ENCODE data around the gene AMDHD2. TPM values are rescaled to one million over a fixed set of nuclear protein-coding genes. Genes with fewer than 3 reads are reported as not detected.

AMDHD2 gene
- total RNA-seq, 1 experiment from 2014 or later, result 22.7 TPM

GRCh38 chr16:2507665-2508064, 12.5 kb upstream of the AMDHD2 start:
- no peaks in the 10 kb centered on the region for H3K27me3 ChIP-seq (ENCODE audit: low read length)
- H3K4me2 ChIP-seq (ENCODE audit: low read depth, low read length, poor library complexity, severe bottlenecking), result no peak overlapping the region
- no peaks in the 10 kb centered on the region for H3K36me3 ChIP-seq (ENCODE audit: insufficient read depth, low read length)
- H3K4me1 ChIP-seq (ENCODE audit: low read length), result peaks cover 6% of the 10 kb centered on the region
- no peaks in the 10 kb centered on the region for H3K9me2 ChIP-seq (replicated peaks; ENCODE audit: insufficient read depth, low read length)
- no peak overlapping the region for H3K9ac ChIP-seq (ENCODE audit: low read length)
- H3K27ac ChIP-seq (ENCODE audit: low read length), result no peak overlapping the region
- DNase-seq, result no peak
- no peaks in the 10 kb centered on the region for H4K20me1 ChIP-seq (ENCODE audit: insufficient read depth, low read depth, low read length)
- no peaks in the 10 kb centered on the region for H3K79me2 ChIP-seq (ENCODE audit: low read length)
- no peak overlapping the region for H3K4me3 ChIP-seq (ENCODE audit: low read length)
- no peaks in the 10 kb centered on the region for H3K9me3 ChIP-seq (ENCODE audit: low read length)
- no peak overlapping the region for H2AFZ ChIP-seq (ENCODE audit: low read length)

GRCh38 chr16:2508722-2509400, 11.3 kb upstream of the AMDHD2 start:
- Histone ChIP-seq H3K27ac (ENCODE audit: low read length) (no peak overlapping the region), H3K4me1 (ENCODE audit: low read length) (peaks cover 14% of the 10 kb centered on the region), H3K9me3 (ENCODE audit: low read length) (no peaks in the 10 kb centered on the region), H3K9me2 (replicated peaks; ENCODE audit: insufficient read depth, low read length) (no peaks in the 10 kb centered on the region), H3K4me2 (ENCODE audit: low read depth, low read length, poor library complexity, severe bottlenecking) (no peak overlapping the region), H2AFZ (ENCODE audit: low read length) (no peak overlapping the region), H3K9ac (ENCODE audit: low read length) (no peak overlapping the region), H4K20me1 (ENCODE audit: insufficient read depth, low read depth, low read length) (no peaks in the 10 kb centered on the region), H3K4me3 (ENCODE audit: low read length) (no peak overlapping the region), H3K79me2 (ENCODE audit: low read length) (peaks cover under 1% of the 10 kb centered on the region), H3K27me3 (ENCODE audit: low read length) (no peaks in the 10 kb centered on the region), H3K36me3 (ENCODE audit: insufficient read depth, low read length) (no peaks in the 10 kb centered on the region)
- DNase-seq, result no peak

GRCh38 chr16:2511128-2511800, 8.9 kb upstream of the AMDHD2 start:
- no peak overlapping the region for H2AFZ ChIP-seq (ENCODE audit: low read length)
- no peaks in the 10 kb centered on the region for H3K27me3 ChIP-seq (ENCODE audit: low read length)
- no peaks in the 10 kb centered on the region for H3K9me2 ChIP-seq (replicated peaks; ENCODE audit: insufficient read depth, low read length)
- no peak overlapping the region for H3K4me2 ChIP-seq (ENCODE audit: low read depth, low read length, poor library complexity, severe bottlenecking)
- H3K4me1 ChIP-seq (ENCODE audit: low read length), result peaks cover 28% of the 10 kb centered on the region
- H3K27ac ChIP-seq (ENCODE audit: low read length), result no peak overlapping the region
- no peaks in the 10 kb centered on the region for H3K36me3 ChIP-seq (ENCODE audit: insufficient read depth, low read length)
- no peaks in the 10 kb centered on the region for H3K9me3 ChIP-seq (ENCODE audit: low read length)
- no peak overlapping the region for H3K9ac ChIP-seq (ENCODE audit: low read length)
- DNase-seq, result no peak
- H3K79me2 ChIP-seq (ENCODE audit: low read length), result peaks cover 23% of the 10 kb centered on the region
- no peak overlapping the region for H3K4me3 ChIP-seq (ENCODE audit: low read length)
- peaks cover 18% of the 10 kb centered on the region for H4K20me1 ChIP-seq (ENCODE audit: insufficient read depth, low read depth, low read length)

DNA sequence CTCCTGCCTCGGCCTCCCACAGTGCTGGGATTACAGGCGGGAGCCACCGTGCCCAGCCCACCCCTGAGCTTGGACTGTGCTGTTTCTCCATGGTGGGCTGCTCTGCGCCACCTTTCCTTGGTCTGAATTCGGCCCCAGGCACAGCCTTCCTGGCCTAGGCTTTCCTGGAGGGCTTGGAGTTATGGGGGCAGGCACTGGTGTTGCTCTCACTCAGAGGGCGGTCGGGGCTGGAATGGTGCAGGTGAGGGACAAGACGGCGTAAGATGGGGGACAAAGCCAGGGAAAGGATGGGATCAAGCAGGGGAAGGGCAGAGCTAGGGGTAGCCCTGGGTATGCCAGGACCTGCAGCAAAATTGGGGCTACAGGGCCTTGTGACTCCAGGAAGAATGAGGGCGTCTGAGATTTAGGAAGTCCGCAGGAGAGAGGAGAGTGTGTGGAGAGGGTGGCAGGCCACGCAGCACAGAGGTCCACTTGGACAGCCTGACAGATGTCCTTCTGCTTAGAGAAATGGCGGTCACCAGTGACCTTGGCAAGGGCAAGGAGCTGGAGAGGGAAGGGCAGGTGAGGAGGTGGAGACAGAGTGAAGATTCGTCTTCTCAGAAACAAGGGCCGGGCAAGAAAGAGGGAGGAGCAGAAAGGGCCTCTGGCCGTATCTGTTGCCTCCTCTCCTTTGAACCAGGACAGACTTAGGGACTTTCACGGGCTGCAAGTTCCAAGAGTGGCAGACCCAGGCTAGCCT, 8.0 kb upstream of the AMDHD2 start:
- Histone ChIP-seq H3K36me3 (ENCODE audit: insufficient read depth, low read length) (no peaks in the 10 kb centered on the region), H3K4me3 (ENCODE audit: low read length) (no peak overlapping the region), H3K27ac (ENCODE audit: low read length) (no peak overlapping the region), H3K27me3 (ENCODE audit: low read length) (no peaks in the 10 kb centered on the region), H2AFZ (ENCODE audit: low read length) (no peak overlapping the region), H3K4me2 (ENCODE audit: low read depth, low read length, poor library complexity, severe bottlenecking) (no peak overlapping the region), H3K4me1 (ENCODE audit: low read length) (peaks cover 34% of the 10 kb centered on the region), H3K79me2 (ENCODE audit: low read length) (peaks cover 32% of the 10 kb centered on the region), H3K9ac (ENCODE audit: low read length) (no peak overlapping the region), H3K9me3 (ENCODE audit: low read length) (no peaks in the 10 kb centered on the region), H3K9me2 (replicated peaks; ENCODE audit: insufficient read depth, low read length) (no peaks in the 10 kb centered on the region), H4K20me1 (ENCODE audit: insufficient read depth, low read depth, low read length) (peaks cover 26% of the 10 kb centered on the region)
- DNase-seq, result no peak

DNA sequence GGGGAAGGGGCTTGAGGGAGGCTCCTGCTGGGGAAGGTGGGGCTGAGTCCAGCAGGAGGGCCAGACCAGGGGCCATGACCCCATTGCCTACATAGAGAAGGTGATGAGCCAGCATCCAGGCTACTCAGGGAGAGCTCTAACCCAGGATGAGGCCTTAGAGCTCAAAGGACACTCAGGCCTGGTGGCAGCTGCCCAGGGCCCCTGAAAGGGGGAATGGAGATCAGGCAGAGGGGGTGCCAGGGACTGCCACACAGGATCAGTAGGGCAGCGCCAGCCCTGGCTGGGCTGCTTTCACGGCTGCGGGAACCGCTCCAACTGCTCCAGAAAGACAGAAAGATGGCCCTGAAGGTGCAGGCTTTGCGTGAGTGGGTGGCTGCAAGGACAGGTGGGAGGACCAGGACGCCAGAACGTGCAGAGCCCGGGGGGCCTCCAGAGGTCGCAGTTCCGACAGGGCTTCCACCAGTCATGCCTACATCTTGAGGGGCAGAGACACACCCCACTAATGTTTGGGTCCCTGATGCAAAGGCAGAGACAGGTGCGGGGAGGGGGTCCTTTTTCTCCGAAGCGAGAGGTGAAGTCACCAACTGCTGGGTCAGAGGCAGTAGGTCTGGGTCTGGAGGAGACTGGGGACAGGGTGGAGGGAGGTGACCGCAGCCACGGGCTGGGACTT, 7.3 kb upstream of the AMDHD2 start:
- Histone ChIP-seq H3K36me3 (ENCODE audit: insufficient read depth, low read length) (no peaks in the 10 kb centered on the region), H3K27me3 (ENCODE audit: low read length) (no peaks in the 10 kb centered on the region), H3K9me2 (replicated peaks; ENCODE audit: insufficient read depth, low read length) (no peaks in the 10 kb centered on the region), H3K9ac (ENCODE audit: low read length) (peak overlapping the region; percentile 98), H2AFZ (ENCODE audit: low read length) (no peak overlapping the region), H3K27ac (ENCODE audit: low read length) (peak overlapping the region; percentile 70; the same call in 1 of the 2 replicates), H3K9me3 (ENCODE audit: low read length) (no peaks in the 10 kb centered on the region), H3K79me2 (ENCODE audit: low read length) (peaks cover 40% of the 10 kb centered on the region), H3K4me3 (ENCODE audit: low read length) (peak overlapping the region; percentile 76; the same call in 1 of the 2 replicates), H3K4me1 (ENCODE audit: low read length) (peaks cover 34% of the 10 kb centered on the region), H4K20me1 (ENCODE audit: insufficient read depth, low read depth, low read length) (peaks cover 31% of the 10 kb centered on the region), H3K4me2 (ENCODE audit: low read depth, low read length, poor library complexity, severe bottlenecking) (peak overlapping the region; percentile 76)
- peak; percentile 65 for DNase-seq

- H3K36me3 ChIP-seq (ENCODE audit: insufficient read depth, low read length), result no peaks in the 10 kb centered on the region
- no peaks in the 10 kb centered on the region for H3K9me3 ChIP-seq (ENCODE audit: low read length)
- peaks cover 34% of the 10 kb centered on the region for H3K4me1 ChIP-seq (ENCODE audit: low read length)
- H4K20me1 ChIP-seq (ENCODE audit: insufficient read depth, low read depth, low read length), result peaks cover 38% of the 10 kb centered on the region
- peak within 1 kb of the TSS; percentile 70 for H3K27ac ChIP-seq (ENCODE audit: low read length)
- H3K9me2 ChIP-seq (replicated peaks; ENCODE audit: insufficient read depth, low read length), result no peaks in the 10 kb centered on the region
- H3K4me3 ChIP-seq (ENCODE audit: low read length), result peak within 1 kb of the TSS; percentile 76
- H2AFZ ChIP-seq (ENCODE audit: low read length), result no peak within 1 kb of the TSS
- DNase-seq, result peak; percentile 96
- H3K4me2 ChIP-seq (ENCODE audit: low read depth, low read length, poor library complexity, severe bottlenecking), result peak within 1 kb of the TSS; percentile 76
- H3K9ac ChIP-seq (ENCODE audit: low read length), result peak within 1 kb of the TSS; percentile 98
- peaks cover 48% of the 10 kb centered on the region for H3K79me2 ChIP-seq (ENCODE audit: low read length)
- no peaks in the 10 kb centered on the region for H3K27me3 ChIP-seq (ENCODE audit: low read length)
Measured at GRCh38 chr16:2513405-2514332, 6.5 kb upstream of the AMDHD2 start, which contains the start of gene ATP6V0C. Gene ATP6V0C, plus strand, starts transcription at chr16:2513952. Its CDS starts 152 bp downstream, at chr16:2514104.

GRCh38 chr16:2514333-2515179, 5.6 kb upstream of the AMDHD2 start:
- Histone ChIP-seq H3K27ac (ENCODE audit: low read length) (peak overlapping the region; percentile 70), H3K36me3 (ENCODE audit: insufficient read depth, low read length) (no peaks in the 10 kb centered on the region), H3K9me3 (ENCODE audit: low read length) (no peaks in the 10 kb centered on the region), H3K27me3 (ENCODE audit: low read length) (no peaks in the 10 kb centered on the region), H3K4me2 (ENCODE audit: low read depth, low read length, poor library complexity, severe bottlenecking) (peak overlapping the region; percentile 76), H3K9ac (ENCODE audit: low read length) (peak overlapping the region; percentile 98), H3K9me2 (replicated peaks; ENCODE audit: insufficient read depth, low read length) (no peaks in the 10 kb centered on the region), H3K79me2 (ENCODE audit: low read length) (peaks cover 53% of the 10 kb centered on the region), H2AFZ (ENCODE audit: low read length) (no peak overlapping the region), H3K4me3 (ENCODE audit: low read length) (peak overlapping the region; percentile 76), H3K4me1 (ENCODE audit: low read length) (peaks cover 38% of the 10 kb centered on the region), H4K20me1 (ENCODE audit: insufficient read depth, low read depth, low read length) (peaks cover 41% of the 10 kb centered on the region)
- DNase-seq, result peak; percentile 62
